T-helper 2 cell treated with Interferon-gamma antibody and Interleukin-4, amounts not matched to agents 100 ng/mL and 5 ng/mL, for 36 hours (primary cell): ENCODE measurements around the gene CTBP1. TPM values are rescaled to one million over a fixed set of nuclear protein-coding genes. Genes with fewer than 3 reads are reported as not detected.
"Not testable (repeated sequence)": the region's sequence is repeated elsewhere in the genome, so short reads cannot be mapped to it uniquely, and the experiment has no call there.

ENCODE experiments used
- intact Hi-C: fragments of 100-400 bp; cut with micrococcal nuclease; formaldehyde crosslinking; loops from one replicate; pipeline ENCODE4 v1.15.1; 2023
- total RNA-seq: library from RNA; stranded (reverse); gene quantifications from 2 replicates; pipeline ENCODE4 v1.2.3, GENCODE V29; 2022

Gene CTBP1
- total RNA-seq, 1 donor from 2014 or later = 238 TPM

- intact Hi-C loops = no loop called here
Measured at GRCh38 chr4:1239950-1240307, 9.0 kb downstream of the CTBP1 start.

- intact Hi-C loops = no loop called here
Measured at GRCh38 chr4:1239141-1239949, 9.6 kb downstream of the CTBP1 start.

GRCh38 chr4:1238676-1239000 is 10.3 kb downstream of the CTBP1 start:
- intact Hi-C loops = no loop called here

GRCh38 chr4:1237981-1238675 is 10.8 kb downstream of the CTBP1 start:
- intact Hi-C loops = no loop called here

GRCh38 chr4:1237261-1237660 is 11.7 kb downstream of the CTBP1 start:
- intact Hi-C loops = not testable (repeated sequence)

DNA sequence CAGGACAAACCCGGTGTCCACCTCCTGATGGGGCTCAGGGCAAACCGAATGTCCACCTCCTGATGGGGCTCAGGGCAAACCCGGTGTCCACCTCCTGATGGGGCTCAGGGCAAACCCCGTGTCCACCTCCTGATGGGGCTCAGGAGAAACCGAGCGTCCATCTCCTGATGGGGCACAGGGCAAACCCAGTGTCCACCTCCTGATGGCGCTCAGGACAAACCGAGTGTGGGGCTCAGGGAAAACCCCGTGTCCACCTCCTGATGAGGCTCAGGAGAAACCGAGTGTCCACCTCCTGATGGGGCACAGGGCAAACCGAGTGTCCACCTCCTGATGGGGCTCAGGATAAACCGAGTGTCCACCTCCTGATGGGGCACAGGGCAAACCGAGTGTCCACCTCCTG is 12.1 kb downstream of the CTBP1 start:
- intact Hi-C loops = not testable (repeated sequence)

GRCh38 chr4:1236103-1236641 is 12.8 kb downstream of the CTBP1 start:
- intact Hi-C loops = no loop called here

DNA sequence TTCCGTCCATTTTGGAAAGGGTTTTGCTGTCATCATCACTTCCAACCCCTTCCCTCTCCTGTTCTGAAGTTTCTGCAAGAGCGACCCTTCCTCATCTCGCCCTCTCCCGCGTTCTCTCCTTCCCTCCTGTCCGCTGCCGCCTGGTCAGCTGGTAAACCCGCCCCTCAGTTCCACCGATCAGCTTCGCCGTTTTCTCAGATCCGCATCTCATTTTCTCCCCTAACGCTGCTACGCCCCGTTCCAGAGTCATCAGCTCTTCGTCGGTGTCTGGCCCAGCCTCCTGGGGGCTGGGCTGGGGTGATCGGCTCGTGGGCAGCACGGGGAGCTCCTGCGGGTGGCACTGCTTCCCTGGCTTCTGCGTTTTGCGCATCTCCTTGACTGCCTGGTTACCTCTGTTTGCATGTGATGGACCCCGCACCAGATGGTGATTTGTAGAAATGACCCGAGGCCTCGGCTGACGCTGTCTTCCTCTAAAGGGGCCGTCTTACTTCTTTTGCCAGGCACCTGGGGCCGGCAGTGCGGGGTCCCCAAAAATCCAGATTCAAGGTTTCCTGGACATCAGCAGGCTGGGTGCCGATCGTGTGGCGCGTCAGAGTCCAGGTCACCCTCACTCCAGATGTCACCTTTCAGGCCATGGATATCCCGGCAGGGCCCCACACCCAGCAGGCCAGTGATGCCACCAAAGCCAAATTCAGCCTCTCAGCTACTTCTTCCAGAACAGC is 13.4 kb downstream of the CTBP1 start:
- intact Hi-C loops = no loop called here

GRCh38 chr4:1234811-1235292 is 14.1 kb downstream of the CTBP1 start:
- intact Hi-C loops = no loop called here

GRCh38 chr4:1234309-1234695 is 14.6 kb downstream of the CTBP1 start:
- intact Hi-C loops = no loop called here

DNA sequence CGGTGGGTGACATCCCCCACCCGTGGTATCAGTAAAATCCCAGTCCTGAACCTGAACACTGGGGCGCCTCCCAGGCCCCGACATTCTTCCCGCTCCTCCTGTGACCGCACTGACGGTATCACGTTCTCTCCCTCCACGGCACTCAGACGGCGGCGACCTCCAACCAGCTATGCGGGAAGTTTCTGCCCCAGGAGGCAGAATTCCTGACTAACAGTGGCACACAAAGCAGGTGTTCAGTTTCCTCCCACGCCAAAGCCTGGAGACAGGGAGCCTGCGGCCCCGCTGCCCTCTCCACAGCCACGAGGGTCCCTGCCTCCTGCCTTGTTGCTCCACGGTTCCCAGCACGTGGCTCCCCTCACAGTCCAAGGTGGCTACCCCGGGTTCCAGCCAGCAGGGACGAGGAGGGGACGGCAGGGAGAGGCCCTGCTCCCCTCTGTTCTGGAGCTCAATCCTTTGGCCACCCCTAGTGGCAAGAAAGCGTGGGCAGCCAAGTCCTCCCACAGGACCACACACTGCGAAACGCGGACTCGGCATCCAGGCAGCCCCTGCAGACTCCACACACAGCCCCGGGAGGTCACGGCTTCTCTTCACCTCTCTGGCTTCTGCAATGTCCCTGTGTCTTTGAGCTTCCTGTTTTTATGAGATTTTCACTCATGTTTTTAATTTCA is 15.2 kb downstream of the CTBP1 start:
- intact Hi-C loops = no loop called here

GRCh38 chr4:1232661-1233621 is 16.0 kb downstream of the CTBP1 start:
- intact Hi-C loops = no loop called here

DNA sequence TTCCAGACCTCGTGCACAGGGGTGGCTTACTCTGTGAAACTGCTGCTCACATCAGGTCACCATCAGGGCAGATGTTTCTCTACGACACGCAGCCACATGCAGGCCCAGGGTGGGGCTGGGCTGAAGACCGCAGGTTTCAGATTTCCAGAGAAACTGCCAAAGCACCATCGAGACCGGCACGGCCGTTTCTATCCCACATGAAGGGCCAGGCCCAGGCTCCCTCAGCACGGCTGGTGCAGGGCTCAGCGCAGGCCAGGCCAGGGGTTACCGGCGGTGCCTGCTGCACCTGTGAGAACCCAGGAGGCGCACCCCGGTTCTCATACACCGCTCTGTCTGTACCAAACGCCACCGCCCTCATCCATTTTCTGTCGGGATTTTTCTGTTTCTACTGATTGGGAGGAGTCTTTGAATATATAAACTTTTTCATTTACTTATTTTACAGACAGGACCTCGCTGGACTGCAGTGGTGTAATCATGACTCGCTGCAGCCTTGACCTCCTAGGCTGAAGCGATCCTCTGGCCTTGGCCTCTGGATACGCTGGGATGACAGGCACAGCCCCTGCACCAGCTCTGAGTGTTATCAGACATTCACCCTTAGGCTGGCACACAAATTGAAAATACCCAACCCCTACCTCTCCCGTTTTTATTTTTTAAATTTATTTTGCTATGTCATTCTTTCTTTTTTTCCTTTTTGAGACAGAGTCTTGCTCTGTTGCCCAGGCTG is 17.1 kb downstream of the CTBP1 start:
- intact Hi-C loops = no loop called here

- intact Hi-C loops = no loop called here
Measured at GRCh38 chr4:1230971-1231636, 17.8 kb downstream of the CTBP1 start.

DNA sequence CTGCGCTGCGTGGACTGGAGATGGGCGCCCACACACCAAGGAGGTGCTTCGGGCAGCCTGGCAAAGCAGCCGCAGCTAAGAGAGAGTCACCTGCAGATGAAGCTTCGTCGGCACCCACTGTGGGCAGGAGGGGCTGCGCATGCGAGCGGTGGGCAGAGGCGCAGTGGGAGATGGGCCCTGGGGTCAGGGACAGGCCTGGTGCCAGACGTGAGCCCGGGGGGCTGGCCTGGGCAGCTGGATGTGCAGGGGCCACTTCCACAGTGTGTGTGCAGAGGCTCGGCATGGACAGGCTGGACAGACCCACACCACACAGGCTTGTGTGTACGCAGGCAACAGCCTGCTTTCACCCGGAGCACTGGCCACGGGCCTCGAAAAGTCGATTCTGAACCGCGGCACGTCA is 18.6 kb downstream of the CTBP1 start:
- intact Hi-C loops = no loop called here

DNA sequence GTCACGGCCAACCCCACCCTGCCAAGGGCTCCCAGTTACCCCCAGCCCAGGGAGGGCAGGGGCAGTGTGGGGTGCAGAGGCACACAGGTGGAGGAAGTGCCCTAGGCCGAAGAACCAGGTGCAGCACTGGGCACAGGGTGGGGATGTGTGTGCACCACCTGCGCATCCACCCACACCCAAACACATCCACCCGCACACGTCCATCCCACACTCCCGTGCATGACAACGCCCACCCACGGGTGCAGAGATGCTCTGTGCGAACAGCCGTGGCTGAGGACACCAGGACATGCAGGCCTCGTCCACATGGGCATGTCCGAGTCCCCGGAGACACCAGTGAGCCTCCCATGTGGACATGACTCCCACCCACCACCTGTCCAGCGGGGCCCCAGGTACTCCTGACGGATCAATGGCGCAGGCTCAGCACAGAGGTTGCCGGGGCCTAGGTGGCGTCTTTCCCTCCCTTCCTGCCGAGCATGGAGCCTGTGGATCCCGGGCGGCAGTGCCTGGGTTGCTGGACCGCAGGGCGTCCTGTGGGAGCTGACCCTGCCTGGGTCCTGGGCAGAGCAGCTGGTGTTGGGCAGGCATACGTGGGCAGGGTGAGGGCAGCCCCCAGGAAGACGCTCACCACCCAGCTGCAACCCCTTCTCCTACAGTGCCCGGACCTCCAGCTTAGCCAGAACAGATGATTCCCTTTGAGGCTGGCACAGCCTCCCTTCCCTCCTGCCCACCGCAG is 19.6 kb downstream of the CTBP1 start:
- intact Hi-C loops = no loop called here

DNA sequence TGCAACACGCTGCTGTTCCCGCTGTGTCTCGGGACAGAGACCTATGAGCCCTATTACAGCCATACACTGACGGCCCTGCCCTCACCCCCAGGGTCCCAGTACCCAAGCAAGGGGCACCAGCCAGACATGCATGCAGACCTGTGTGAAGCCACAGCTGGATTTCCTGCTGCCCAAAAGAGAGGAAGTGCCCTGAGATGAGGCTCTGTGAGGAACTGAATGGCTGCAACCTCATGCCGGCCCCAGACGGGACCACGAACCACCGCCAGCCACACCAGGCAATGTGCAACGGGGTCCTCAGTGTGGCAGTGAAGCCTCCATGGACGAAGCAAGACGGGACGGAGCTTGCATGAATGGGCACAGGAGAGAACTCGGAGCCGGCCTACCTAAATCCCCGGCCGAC is 21.1 kb downstream of the CTBP1 start:
- intact Hi-C loops = no loop called here

DNA sequence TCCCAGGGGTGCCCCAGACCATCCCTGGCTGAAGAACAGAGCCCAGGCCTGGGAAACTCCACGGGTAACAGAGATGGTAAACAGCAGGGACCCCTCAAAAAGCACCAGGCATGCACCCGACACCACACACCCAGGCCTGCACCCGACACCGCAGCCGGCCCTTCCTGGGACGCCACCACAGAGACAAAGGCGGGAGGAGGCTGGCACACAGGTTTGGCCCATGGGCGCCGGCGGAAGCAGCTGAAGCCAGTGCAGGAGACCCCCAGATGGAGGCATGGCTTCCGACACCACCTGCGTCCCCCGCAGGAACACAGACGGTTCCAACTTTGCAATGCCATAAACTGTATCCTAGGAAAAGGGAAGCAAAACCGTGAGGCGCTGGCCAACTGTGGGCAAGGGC is 22.3 kb downstream of the CTBP1 start:
- intact Hi-C loops = no loop called here

GRCh38 chr4:1226144-1226481 is 22.8 kb downstream of the CTBP1 start:
- intact Hi-C loops = no loop called here
